Stimulated activated CD4-positive, alpha-beta T cell treated with anti-CD3 and anti-CD28 coated beads, Interleukin-4, amount 100 ng/mL, for 24 hours (primary cell): ENCODE results near the gene LIN37.
"Not testable (repeated sequence)": the region's sequence is repeated elsewhere in the genome, so short reads cannot be mapped to it uniquely, and the experiment has no call there.

ENCODE experiments used
- DNase-seq: peaks from one replicate; pipeline ENCODE4 v3.0.0-alpha.2; 2020

Gene LIN37

GRCh38 chr19:35792312-35792711 is 43.9 kb downstream of the LIN37 start:
- no peak for DNase-seq

DNA sequence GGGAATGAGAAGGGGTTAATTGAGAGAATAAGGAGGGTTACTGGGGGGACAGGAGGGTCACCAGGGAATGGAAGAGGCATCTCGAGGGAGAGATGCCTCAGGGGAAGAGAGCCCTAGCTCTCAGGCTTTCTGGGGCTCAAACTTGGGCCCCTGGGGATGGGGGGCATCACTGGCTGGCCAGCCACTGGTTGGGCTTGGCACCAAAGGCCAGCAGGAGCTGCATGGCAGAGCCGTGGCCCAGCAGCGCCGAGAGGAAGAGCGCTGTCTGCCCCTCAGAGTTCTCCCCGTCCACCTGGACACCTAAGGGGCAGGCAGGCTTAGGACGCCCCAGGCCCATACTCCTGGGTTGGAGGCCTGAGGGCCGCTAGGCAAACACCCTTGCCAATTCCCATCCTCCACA is 44.5 kb downstream of the LIN37 start:
- DNase-seq: no peak

- DNase-seq: no peak
These were observed 45.2 kb downstream of the LIN37 start for GRCh38 chr19:35793381-35794165.

- DNase-seq: not testable (repeated sequence)
These were observed 47.2 kb downstream of the LIN37 start for GRCh38 chr19:35795564-35795963.

GRCh38 chr19:35796645-35797542 is 48.5 kb downstream of the LIN37 start:
- no peak for DNase-seq

DNA sequence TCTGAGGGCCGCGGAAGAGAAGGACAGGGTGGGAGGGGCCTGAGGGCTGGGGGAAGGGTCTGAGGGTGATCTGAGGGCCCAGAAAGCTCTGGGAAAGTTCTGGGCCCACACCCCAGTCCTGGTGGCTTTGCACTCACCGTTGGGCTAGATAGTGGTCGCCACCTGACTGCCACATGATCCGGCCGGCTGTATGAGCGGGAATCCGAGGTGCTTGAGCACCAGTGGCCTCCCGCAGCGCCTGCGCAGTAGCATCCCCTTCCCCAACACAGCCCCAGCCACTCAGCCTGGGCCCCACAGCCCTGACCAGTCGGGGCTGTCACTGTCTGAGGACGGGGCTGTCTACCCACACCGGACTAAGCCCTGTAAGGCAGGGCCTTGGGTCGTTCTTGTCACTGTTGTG is 49.3 kb downstream of the LIN37 start:
- no peak for DNase-seq

DNA sequence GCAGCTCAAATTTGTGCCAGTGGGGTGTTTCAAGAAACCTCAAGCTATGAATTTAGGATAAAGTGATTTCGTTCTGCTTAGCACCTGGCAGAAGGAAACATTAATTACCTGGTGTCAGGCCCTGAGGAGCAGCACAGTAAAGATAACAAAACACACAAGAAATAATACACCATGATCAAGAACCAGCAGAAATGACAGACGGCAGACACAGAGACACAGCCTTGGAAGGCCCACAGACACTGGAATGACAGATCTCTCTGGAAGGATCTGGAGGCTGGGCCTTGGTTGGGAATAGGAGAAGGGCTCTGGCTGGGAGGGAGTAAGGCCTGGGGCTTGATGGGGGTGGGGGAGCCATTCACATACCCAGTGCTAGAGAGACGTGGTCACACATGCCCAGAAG is 53.5 kb downstream of the LIN37 start:
- DNase-seq: no peak
